ENCODE data around the gene SGO2. TPM values are rescaled to one million over a fixed set of nuclear protein-coding genes. Genes with fewer than 3 reads are reported as not detected.
"Not testable (repeated sequence)": the region's sequence is repeated elsewhere in the genome, so short reads cannot be mapped to it uniquely, and the experiment has no call there.

SGO2 gene
- total and polyA plus RNA-seq, 2 donors from 2014 or later = 0.69 to 1.7 TPM

GRCh38 chr2:200627110-200627770 is 101.2 kb downstream of the SGO2 start:
- FAIRE-seq (no peak), DNase-seq (no peak)
- no peak overlapping the region for H3K9ac ChIP-seq (ENCODE audit: low read length in 3 of 3)
- H3K4me1 ChIP-seq (ENCODE audit: control insufficient read depth in 2 of 3, insufficient read depth in 2 of 3, low read depth in 1 of 3, low read length in 3 of 3) = no peaks in the 10 kb centered on the region
- H3K9me3 ChIP-seq (ENCODE audit: control insufficient read depth in 2 of 3, insufficient read depth in 1 of 3, low read length in 3 of 3) = no peaks in the 10 kb centered on the region
- no peak for TF ChIP-seq CTCF (IDR thresholded peaks at IDR 0.05; ENCODE audit: borderline replicate concordance, extremely low read depth, insufficient read depth)
- intact Hi-C loops (cut with DNase I) = no loop called here
- no peak overlapping the region for H3K4me3 ChIP-seq (ENCODE audit: low read length in 3 of 3)
- H3K27ac ChIP-seq (ENCODE audit: low read depth in 2 of 2, low read length in 2 of 2) = no peak overlapping the region
- no peaks in the 10 kb centered on the region for H3K27me3 ChIP-seq (ENCODE audit: control insufficient read depth, insufficient read depth, low read length)
- H3K36me3 ChIP-seq (ENCODE audit: control insufficient read depth in 2 of 3, insufficient read depth in 3 of 3, low read length in 3 of 3) = peaks cover 0 to 6% (median 0%) of the 10 kb centered on the region in 3 donors

GRCh38 chr2:200628461-200628860 is 102.5 kb downstream of the SGO2 start:
- H3K4me3 ChIP-seq (ENCODE audit: low read length in 3 of 3); H3K27ac ChIP-seq (ENCODE audit: low read depth in 2 of 2, low read length in 2 of 2); intact Hi-C loops (cut with DNase I); DNase-seq; H3K27me3 ChIP-seq (ENCODE audit: control insufficient read depth, insufficient read depth, low read length); H3K36me3 ChIP-seq (ENCODE audit: control insufficient read depth in 2 of 3, insufficient read depth in 3 of 3, low read length in 3 of 3); H3K9ac ChIP-seq (ENCODE audit: low read length in 3 of 3); FAIRE-seq; H3K9me3 ChIP-seq (ENCODE audit: control insufficient read depth in 2 of 3, insufficient read depth in 1 of 3, low read length in 3 of 3); H3K4me1 ChIP-seq (ENCODE audit: control insufficient read depth in 2 of 3, insufficient read depth in 2 of 3, low read depth in 1 of 3, low read length in 3 of 3): not testable (repeated sequence)

GRCh38 chr2:200631287-200631686 is 105.3 kb downstream of the SGO2 start:
- no peaks in the 10 kb centered on the region for H3K9me3 ChIP-seq (ENCODE audit: control insufficient read depth in 2 of 3, insufficient read depth in 1 of 3, low read length in 3 of 3)
- H3K9ac ChIP-seq (ENCODE audit: low read length in 3 of 3) = no peak overlapping the region
- H3K27me3 ChIP-seq (ENCODE audit: control insufficient read depth, insufficient read depth, low read length) = no peaks in the 10 kb centered on the region
- intact Hi-C loops (cut with DNase I) = no loop called here
- no peak for TF ChIP-seq CTCF (IDR thresholded peaks at IDR 0.05; ENCODE audit: borderline replicate concordance, extremely low read depth, insufficient read depth)
- no peak for FAIRE-seq
- no peak for DNase-seq
- H3K27ac ChIP-seq (ENCODE audit: low read depth in 2 of 2, low read length in 2 of 2) = no peak overlapping the region
- H3K4me3 ChIP-seq (ENCODE audit: low read length in 3 of 3) = no peak overlapping the region
- H3K4me1 ChIP-seq (ENCODE audit: control insufficient read depth in 2 of 3, insufficient read depth in 2 of 3, low read depth in 1 of 3, low read length in 3 of 3) = no peaks in the 10 kb centered on the region
- H3K36me3 ChIP-seq (ENCODE audit: control insufficient read depth in 2 of 3, insufficient read depth in 3 of 3, low read length in 3 of 3) = peaks cover 0 to 6% (median 0%) of the 10 kb centered on the region in 3 donors

Other genes starting within 250 kb of the SGO2 start
- gene SPATS2L, start 219.5 kb upstream of the SGO2 start, total RNA-seq = 166 TPM
- 86.1 TPM for gene SPATS2L, start 219.5 kb upstream of the SGO2 start, polyA plus RNA-seq (ENCODE audit: insufficient read depth, low read depth, low replicate concordance)
- 12.6 TPM for gene KCTD18, start 16.1 kb upstream of the SGO2 start, total RNA-seq
- 8.5 TPM for gene KCTD18, start 16.1 kb upstream of the SGO2 start, polyA plus RNA-seq (ENCODE audit: insufficient read depth, low read depth, low replicate concordance)
- gene AOX1, start 59.8 kb downstream of the SGO2 start, total RNA-seq = 38.6 TPM
- 43.7 TPM for gene AOX1, start 59.8 kb downstream of the SGO2 start, polyA plus RNA-seq (ENCODE audit: insufficient read depth, low read depth, low replicate concordance)

Measured in kidney (tissue), 14 donors.